GM21423 (cell line): ENCODE results near the gene EML4.

Source experiments
- ATAC-seq: cut with Tn5 transposase; IDR thresholded peaks from one replicate; pipeline ENCODE4 v1.9.1; 2021; ENCODE audit warnings: mild to moderate bottlenecking, moderate library complexity; ENCODE audit not compliant: unreplicated experiment

Gene EML4

DNA sequence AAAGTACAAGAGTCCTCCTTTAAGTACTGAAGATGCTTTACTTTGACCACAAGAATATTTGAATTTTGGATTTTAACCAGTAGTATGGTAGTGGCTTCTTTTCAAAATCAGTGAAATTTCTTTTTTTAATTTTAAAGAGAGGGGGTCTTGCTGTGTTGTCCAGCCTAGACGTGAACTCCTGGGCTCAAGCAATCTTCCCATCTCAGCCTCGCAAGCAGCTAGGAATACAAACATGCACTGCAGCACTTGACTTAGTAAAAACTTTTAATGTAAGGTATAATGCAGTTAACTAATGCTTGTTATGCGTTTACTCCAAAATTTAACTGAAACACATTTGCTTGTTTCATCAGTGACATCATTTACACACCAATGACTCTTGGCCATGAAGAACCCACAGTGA lies 49.6 kb downstream of the EML4 start:
- ATAC-seq: no peak

DNA sequence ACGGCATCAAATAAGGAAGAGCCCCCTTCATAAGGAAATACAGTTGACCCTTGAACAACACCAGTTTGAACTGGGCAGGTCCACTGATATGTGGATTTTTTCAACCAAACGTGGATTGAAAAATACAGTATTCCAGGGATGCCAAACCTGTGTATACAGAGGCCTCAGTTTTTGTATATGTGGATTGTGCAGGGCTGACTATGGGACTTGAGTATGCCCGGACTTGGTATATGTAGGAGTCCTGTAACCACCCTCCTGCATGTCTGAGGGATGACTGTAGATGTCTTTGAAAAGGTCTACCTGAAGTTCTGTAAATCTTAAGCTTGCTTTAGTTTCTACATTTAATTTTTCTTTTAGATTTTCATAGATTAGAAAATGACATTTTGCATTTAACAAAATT lies 50.0 kb downstream of the EML4 start:
- no peak for ATAC-seq

DNA sequence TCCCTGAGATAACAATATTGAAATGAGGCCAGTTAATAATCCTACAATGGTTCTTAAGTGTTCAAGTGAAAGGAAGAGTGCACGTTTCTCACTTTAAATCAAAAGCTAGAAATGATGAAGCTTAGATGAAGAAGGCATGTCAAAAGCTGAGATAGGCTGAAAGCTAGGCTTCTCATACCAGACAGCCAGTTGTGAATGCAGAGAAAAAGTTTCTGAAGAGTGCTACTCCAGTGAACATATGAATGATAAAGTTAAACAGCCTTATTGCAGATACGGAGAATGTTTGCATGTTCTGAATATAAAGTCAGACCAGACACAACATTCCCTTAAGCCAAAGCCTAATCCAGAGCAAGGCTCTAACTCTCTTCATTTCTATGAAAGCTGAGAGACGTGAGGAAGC lies 51.4 kb downstream of the EML4 start:
- no peak for ATAC-seq

DNA sequence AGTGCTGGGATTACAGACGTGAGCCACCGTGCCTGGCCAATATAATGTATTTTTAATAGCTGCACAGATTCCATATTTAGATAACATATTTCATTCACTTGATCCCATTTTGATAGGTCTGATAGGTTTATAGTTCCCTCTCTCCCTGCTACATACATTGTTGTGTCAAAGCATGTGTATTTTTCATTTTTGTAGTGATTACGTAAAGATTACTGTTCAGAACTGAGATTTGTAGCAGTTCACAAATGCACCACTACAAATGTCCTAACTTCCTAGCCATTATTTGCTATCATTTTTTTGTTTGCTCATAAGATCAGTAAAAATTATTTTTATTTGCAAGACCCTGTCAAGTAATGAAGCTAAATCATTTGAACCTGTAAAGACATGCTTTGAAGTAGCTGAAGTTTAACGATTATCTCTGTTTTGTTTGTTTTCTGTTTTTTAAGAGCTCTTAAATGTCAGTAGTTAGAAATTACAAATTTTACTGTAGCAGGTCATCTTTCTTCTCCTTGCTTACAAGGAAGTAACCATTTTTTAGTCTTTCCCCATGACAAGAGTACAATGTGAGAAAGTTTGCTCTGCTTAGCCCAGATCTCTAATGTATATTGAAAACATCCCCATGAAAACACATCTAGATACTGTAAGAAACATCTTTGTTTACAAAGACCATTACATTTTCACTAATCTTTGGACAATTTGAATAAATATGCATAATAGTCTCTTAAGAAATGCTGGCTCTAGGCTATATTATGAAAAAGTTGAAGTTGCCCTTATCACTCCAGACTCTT lies 54.1 kb downstream of the EML4 start:
- no peak for ATAC-seq

DNA sequence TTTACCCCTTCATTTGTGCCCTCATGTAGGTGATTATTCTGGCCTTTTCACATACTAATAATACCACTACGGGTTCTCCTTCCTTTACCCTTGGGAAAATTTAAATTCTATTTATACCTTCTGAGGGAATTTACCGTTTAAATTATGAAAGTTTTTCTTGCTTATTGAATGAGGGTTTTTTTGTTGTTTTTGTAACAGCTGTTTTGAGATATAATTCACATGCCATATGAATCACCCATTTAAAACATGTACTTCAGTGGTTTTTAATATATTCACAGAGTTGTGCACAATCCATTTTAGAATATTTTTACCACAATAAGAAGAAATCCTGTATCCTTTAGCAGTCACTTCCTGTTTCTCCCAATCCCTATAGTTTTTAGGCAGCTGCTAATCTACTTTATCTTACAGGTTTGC lies 54.7 kb downstream of the EML4 start:
- ATAC-seq: no peak

DNA sequence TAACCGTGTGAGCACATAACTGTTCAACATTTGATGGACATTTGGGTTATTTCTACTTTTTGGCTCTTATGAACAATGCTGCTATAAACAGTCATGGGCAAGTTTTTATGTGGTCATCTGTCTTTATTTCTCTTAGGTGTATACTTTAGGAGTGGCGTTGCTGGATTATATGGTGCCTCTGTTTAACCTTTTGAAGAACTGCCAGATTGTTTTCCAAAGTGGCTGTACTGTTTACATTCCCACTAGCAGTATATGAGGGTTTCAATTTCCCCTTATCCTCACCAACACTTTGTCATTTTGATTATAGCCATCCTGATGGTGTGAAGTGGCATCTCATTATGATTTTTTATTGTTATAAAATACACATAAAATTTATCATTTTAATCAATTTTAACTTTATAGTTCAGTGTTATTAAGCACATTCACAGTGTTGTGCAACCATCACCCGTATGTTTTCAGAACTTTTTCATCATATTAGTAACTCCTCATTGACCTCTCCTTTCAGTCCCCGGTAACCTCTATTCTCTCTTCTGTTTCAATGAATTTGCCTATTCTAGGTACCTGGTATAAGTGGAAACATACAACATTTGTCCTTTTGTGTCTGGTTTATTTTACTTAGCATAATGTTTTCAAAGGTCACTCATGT lies 55.4 kb downstream of the EML4 start:
- no peak for ATAC-seq

DNA sequence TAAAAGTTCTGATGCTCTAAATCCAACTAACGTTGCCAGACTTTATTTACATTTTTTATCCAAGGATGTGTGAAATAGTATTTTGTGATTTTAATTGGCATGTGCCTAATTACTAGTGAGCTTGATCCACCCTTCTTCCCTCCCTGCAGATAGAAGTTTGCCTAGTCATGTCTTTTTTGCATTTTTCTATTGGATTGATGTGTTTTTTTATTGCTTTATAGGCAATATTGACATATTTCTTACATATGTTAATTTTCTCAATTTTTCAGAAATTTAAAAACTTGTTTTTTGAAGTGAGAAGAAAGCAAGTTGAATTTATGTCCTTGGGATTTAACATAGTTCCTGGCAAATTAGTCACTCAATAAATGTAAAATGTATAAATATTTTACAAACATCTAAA lies 56.4 kb downstream of the EML4 start:
- no peak for ATAC-seq

DNA sequence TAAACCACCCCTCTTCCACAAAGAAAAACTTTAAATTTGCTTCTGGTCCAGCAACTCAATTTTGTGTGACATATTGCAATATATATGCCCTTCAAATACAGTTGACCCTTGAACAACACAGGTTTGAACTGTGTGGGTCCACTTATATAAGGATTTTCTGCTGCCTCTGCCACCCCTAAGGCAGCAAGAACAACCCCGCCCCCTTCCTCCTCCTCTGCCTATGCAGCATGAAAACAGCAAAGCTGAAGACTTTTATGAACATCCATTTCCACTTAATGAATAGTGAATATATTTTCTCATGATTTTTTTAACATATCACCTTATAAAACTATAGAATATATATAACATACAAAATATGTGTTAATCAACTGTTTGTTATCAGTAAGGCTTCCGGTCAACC lies 58.3 kb downstream of the EML4 start:
- no peak for ATAC-seq

DNA sequence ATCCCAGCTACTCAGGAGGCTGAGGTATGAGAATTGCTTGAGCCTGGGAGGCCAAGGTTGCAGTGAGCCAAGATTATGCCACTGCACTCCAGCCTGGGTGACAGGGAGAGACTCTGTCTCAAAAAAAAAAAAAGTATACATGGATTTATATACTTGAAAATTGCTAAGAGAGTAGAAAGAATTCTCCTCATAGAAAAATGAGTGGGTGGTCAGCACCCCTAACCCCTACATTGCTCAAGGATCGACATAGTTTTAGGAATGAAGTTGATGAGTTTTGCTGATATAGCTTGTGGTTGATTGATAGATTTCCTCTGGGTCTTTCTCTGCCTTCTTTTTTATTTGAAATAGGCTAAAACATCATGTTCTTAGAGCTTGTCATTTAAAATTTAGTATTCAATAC lies 58.9 kb downstream of the EML4 start:
- no peak for ATAC-seq

DNA sequence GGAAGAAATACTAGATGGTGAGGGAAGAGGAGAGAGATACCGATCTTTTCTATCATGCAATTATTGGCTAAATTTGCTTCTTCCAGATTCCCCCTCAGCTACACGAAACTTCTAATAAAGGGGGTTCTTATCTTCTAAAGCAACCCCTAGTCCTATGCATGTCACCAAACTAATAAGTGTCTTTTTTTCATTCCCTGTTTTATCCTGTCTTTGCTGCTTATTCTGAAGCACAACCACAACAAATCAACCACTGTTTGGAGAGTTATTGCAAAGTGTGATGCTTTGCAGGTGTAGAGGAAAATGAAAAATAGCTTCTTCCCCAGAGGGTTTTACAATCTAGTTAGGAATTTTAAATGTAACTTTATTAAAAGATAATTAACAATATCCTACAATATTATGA lies 60.8 kb downstream of the EML4 start:
- ATAC-seq: no peak

DNA sequence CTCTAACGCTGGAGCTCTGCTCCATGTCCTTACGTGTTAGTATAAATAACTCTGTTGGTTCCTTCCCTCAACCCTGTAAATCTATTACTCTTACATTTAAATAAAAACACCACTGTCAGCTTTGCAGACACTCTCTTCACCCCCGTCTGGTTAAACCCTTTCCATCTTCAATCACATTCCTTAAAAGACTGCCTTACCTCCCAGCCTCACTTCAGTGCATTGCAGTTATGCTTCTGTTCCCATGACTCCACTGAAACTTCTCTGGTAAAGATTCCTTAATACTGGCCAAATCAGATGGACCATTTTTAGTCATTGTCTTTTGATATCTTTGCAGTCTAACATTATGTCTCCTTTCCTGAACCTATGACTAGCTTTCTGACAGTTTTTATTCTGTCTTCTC lies 61.7 kb downstream of the EML4 start:
- ATAC-seq: no peak

DNA sequence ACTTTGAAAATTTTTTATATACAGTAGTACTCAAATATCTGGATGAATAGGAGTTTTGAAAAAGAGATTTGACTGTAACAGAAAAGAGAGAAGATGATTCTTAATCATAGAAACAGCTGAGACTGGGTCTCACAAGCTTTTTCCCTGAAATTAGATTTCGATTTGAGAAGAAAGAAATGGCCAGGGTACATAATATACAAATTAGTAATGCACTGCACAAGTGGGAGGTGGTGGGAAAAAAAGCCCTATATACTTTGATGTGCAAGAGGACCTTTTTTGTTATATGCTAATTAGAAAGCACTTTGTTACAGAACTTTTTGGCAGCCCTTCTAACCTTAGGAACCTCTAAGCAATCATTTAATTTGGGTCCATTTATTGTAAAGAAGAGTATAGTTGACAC lies 62.9 kb downstream of the EML4 start:
- ATAC-seq: no peak

DNA sequence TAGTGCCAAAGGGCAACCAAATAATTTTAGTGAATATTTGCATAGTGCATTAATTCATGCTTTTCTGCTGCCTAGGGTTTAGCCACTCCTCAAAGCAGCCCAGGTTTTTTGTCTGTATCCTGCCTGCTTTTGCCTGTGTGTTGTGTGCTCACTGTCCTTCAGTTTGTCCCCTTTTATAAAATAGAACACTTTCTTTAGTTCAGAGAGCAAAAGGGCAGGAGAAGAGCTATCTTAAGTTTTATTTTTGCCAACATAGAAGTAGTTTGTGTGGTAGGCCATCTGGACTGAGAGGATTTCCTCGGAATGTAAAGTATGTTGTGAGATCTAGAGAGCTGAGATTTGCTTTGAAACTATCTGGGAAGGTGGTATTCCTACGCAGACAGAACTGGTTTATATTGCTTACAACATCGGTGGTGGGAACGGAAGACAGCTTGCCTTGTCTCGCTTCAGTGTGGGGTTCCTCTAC lies 64.9 kb downstream of the EML4 start:
- no peak for ATAC-seq

DNA sequence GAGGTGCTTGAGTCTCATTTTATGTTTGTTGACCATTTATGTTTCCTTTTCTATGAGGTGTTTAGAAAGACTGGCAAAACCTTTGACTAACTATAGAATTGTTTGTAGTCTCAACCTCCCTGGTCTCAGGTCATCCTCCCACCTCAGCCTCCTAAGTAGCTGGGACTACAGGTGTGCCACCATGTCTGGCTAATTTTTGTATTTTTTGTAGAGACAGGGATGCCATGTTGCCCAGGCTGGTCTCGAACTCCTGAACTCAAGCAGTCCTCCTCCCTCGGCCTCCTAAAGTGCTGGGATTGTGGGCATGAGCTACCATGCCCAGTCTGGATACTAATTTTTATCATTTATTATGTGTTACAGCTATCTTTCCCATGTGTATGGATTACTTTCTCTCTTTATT lies 67.8 kb downstream of the EML4 start:
- no peak for ATAC-seq

DNA sequence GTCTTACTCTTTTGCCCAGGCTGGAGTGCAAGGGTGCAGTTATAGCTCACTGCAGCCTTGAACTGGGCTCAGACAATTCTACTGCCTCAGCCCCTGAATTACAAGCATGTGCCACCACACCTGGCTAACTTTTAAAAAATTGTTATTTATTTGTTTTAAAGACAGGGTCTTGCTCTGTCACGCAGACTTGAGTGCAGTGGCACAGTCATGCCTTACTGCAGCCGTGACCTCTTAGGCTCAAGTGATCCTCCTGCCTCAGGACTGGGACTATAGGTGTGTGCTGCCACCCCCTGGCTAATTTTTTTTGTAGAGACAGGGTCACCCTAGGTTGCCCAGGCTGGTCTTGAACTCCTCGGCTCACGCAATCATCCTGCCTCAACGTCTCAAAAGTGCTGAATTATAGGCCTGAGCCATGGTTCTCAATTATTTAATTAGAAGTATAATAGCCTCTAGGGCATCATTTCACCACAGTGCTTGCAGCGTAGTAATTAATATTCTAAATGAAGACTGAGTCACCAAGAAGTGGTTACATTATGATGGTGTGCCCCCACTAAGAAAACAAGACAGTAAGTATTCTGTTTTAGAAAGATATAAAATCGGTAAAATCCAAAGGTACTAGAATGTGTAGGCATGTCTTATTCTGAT lies 69.6 kb downstream of the EML4 start:
- peak; percentile 79 for ATAC-seq

DNA sequence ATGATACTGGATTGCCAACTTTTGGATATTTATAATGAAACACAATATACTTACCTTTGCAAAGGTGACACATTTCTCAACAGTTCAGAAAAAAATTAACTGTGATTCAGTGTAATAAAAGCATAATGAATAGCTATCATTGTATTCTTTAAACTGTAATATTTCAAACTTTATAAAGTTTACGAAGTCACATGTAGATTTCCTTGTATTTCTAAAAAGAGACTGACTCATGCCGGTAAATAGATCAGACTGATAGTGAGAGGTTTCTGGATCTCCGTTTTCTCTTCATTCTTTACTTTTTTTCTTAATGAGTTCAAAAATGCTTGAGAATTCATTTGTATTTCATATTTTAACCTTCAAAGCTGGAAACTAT lies 70.1 kb downstream of the EML4 start:
- no peak for ATAC-seq

DNA sequence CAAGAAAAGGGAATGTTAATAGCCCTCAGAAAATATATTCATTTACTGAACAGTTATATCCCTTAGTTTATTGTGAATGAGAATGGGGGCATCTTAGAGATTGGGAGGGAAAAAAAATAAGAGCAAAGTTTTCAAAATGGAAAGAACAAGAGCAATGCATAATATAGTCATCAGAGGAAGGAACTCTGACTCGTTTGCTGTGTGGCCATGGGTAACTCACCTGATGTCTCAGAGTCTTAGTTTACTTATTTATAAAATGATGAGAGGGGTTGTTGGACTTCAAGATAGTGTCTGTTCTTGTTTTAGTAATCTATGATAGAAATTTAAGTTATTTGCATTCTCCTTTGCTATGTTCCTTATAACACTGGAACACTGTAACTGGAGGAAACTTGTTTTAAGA lies 70.7 kb downstream of the EML4 start:
- ATAC-seq: no peak

DNA sequence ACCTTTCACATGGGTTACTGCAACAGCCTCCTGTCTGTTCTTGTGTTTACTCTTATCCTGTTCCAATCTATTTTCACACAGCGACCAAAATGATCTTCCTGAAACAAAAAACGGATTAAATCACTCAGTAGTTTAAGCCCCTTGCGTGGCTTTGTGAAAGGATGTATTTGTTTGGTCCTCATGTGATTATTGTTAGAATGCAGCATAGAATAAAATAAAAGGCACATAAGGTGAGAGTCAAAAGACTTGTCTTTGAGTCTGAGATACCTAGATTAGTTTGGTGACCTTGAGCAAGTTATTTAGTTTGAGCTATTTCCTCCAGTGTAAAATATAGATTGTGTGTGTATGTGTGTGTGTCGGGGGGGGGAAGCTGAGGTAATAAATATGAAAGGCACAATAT lies 72.4 kb downstream of the EML4 start:
- ATAC-seq: no peak

DNA sequence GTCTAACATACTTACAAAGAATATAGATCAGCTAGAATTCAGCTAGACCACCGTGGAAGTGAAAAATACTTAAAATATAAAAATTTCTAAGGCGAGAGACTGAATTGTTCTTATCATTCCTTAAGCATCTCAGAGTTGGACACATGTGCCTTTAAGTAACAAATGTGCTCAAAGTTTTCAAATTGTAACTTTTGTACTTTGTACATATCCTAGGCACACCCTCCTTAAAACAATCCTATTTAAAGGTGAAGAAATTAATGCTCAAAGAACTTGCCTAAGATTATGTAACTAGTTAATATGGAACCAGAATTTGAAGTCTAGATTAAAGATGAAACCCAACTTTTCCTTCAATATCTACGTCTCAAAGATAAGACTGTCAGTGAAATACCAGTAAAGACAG lies 74.1 kb downstream of the EML4 start:
- no peak for ATAC-seq

DNA sequence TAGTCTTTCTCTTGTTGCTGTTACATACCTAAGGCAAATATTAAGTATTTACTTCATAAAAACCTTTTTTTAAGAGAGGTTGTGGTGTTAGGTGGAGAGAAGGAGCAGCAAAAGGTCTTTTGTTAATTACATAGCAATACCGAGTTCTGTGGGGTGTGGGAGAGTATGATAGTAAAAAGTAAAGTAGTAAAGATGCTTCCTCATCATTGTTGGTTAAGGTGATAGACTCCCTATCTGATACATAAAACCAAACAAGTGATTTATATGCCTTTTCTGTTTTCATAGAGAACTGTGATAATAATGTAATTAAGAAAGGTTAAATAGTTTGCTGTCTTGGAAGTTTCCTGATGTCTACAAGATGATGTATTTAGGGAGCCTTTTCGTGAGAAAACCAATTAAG lies 75.4 kb downstream of the EML4 start:
- no peak for ATAC-seq

DNA sequence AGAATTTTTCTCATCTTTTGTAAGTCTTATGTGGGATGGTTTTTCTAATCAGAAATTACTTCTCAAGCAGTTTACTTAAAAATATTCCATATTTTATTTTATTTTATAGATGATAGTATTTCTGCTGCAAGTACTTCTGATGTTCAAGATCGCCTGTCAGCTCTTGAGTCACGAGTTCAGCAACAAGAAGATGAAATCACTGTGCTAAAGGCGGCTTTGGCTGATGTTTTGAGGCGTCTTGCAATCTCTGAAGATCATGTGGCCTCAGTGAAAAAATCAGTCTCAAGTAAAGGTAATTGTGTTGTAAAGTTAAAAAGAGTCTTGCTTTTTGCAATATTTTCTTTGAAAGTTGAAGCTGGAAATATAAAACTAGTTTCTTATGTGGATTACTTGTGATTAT lies 76.2 kb downstream of the EML4 start:
- no peak for ATAC-seq

DNA sequence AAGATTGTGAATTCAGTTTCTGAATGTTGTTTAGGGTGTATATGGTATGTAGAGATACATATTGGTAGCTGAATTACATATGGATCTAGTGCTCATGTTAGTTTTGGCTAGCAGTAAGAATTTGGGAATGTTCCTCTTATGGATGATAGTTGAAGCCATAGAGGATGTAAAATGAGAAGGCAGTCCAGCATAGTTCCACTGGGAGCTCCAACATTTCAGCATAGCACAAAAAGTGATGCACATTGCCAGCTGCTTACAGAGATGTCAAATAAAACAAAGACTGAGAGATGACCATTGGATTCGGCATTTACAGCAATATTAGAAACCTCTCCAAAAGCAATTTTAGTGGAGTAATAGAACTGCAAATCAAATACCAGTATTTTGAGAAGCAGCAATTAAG lies 77.4 kb downstream of the EML4 start:
- no peak for ATAC-seq
